RWPE2 (cell line): ENCODE results near the gene ADAMTS8.
"Not testable (repeated sequence)": the region's sequence is repeated elsewhere in the genome, so short reads cannot be mapped to it uniquely, and the experiment has no call there.

Source experiments
- ATAC-seq: fragments of 200-7000 bp; cut with Tn5 transposase; 3 replicates; pipeline ENCODE4 v1.9.1; 2021; ENCODE audit warnings: low read depth
- DNase-seq: peaks from one replicate; pipeline ENCODE4 v3.0.0-alpha.2; 2020; ENCODE audit warnings: low spot score
- H3K27ac ChIP-seq: fragments of 450-650 bp; 2 replicates; pipeline ENCODE4 v1.5.1; 2017; ENCODE audit warnings: mild to moderate bottlenecking; ENCODE audit not compliant: poor library complexity, severe bottlenecking
- H3K27me3 ChIP-seq: fragments of 250-450 bp; sonication (Bioruptor Pico); 2 replicates; pipeline ENCODE4 v1.5.1; 2021; ENCODE audit warnings: mild to moderate bottlenecking, moderate library complexity; ENCODE audit not compliant: insufficient read depth, poor library complexity, severe bottlenecking
- H3K36me3 ChIP-seq: fragments of 250-450 bp; sonication (Bioruptor Pico); 2 replicates; pipeline ENCODE4 v1.5.1; 2020; ENCODE audit warnings: low read depth, mild to moderate bottlenecking, moderate library complexity
- H3K4me1 ChIP-seq: fragments of 250-450 bp; sonication (Bioruptor Pico); 2 replicates; pipeline ENCODE4 v1.5.1; 2021; ENCODE audit warnings: mild to moderate bottlenecking, moderate library complexity; ENCODE audit not compliant: insufficient read depth, poor library complexity, severe bottlenecking
- H3K4me3 ChIP-seq: fragments of 250-450 bp; sonication (Bioruptor Pico); 2 replicates; pipeline ENCODE4 v1.5.1; 2021; ENCODE audit warnings: mild to moderate bottlenecking, moderate library complexity; ENCODE audit not compliant: severe bottlenecking
- H3K9me3 ChIP-seq: fragments of 250-450 bp; sonication (Bioruptor Pico); 2 replicates; pipeline ENCODE4 v1.5.1; 2021; ENCODE audit warnings: mild to moderate bottlenecking, moderate library complexity; ENCODE audit not compliant: severe bottlenecking
- TF ChIP-seq, protein P1 (sequence below): fragments of 450-650 bp; IDR thresholded peaks from one replicate; pipeline ENCODE4 v1.5.1; 2017; ENCODE audit warnings: mild to moderate bottlenecking, moderate library complexity; ENCODE audit not compliant: poor library complexity, severe bottlenecking

ADAMTS8 gene

DNA sequence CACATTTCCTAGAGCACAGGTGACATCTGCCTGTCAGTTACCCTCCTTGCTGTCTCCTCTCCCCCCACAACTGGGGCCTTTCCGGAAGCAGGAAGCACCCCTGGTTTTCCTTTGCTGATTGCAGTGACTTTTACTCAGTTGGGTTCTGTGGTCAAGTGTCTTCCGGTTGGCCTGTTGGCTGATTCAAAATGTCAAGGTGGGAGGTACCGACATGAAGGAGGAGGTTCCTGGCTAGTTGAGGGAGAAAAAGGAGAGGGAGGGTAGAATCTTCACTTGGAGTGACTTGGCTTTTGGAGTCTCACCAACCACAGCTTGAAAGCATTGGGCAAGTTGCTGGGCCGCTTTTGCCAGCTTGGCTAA, 10.7 kb upstream of the ADAMTS8 start:
- Histone ChIP-seq H3K27me3 (no peaks in the 10 kb centered on the region), H3K27ac (no peak overlapping the region), H3K4me1 (peaks cover 4% of the 10 kb centered on the region), H3K4me3 (no peak overlapping the region), H3K36me3 (no peaks in the 10 kb centered on the region), H3K9me3 (no peaks in the 10 kb centered on the region)
- TF ChIP-seq, protein P1, sequence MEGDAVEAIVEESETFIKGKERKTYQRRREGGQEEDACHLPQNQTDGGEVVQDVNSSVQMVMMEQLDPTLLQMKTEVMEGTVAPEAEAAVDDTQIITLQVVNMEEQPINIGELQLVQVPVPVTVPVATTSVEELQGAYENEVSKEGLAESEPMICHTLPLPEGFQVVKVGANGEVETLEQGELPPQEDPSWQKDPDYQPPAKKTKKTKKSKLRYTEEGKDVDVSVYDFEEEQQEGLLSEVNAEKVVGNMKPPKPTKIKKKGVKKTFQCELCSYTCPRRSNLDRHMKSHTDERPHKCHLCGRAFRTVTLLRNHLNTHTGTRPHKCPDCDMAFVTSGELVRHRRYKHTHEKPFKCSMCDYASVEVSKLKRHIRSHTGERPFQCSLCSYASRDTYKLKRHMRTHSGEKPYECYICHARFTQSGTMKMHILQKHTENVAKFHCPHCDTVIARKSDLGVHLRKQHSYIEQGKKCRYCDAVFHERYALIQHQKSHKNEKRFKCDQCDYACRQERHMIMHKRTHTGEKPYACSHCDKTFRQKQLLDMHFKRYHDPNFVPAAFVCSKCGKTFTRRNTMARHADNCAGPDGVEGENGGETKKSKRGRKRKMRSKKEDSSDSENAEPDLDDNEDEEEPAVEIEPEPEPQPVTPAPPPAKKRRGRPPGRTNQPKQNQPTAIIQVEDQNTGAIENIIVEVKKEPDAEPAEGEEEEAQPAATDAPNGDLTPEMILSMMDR = no peak
- DNase-seq (no peak), ATAC-seq (no peak)

DNA sequence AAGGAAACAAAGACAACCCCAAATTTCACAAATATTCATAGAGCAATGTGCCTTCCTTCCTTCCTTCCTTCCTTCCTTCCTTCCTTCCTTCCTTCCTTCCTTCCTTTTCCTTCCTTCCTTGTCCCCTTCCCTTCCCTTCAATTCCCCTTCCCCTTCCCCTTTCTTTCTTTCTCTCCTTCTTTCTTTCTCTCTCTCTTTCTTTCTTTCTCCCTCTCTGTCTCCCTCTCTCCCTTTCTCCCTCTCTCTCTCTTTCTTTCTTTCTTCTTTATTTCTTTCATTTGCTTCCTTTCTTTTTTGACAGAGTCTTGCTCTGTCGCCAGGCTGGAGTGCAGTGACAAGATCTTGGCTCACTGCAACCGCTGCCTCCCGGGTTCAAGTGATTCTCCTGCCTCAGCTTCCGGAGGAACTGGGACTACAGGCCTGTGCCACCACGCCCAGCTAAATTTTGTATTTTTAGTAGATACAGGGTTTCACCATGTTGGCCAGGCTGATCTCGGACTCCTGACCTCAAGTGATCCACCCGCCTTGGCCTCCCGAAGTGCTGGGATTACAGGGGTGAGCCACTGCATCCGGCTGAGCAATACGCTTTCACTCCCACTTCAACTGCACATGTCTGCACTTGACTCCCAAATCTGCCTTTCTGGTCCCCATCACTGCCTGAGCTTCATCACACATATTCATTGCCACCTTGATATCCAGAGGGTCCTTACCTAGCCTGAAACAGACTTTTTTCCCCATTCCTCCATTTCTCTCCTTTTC, 10.2 kb upstream of the ADAMTS8 start:
- H3K36me3 ChIP-seq, H3K4me3 ChIP-seq, H3K4me1 ChIP-seq, H3K9me3 ChIP-seq, H3K27ac ChIP-seq, ATAC-seq, DNase-seq, H3K27me3 ChIP-seq: not testable (repeated sequence)

DNA sequence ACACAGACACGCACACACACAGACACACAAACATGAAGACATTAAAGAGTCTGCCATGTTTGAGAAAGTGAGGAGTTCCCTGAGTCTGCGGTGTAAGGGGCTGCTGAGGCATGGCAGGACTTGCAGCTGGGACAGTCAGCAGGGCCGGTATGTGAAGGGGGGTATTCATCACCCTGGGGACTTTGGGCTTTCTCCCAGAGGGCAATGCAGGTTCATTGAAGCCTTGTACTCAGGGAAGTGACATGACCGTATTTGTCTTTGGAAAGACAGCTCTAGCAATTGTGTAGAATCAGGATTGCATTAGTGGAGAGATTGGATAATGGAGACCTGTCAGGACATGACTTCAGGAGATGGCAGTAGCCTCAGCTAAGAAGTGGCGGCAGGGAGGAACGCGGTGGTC, 9.4 kb upstream of the ADAMTS8 start:
- Histone ChIP-seq H3K9me3 (no peaks in the 10 kb centered on the region), H3K4me1 (peaks cover 4% of the 10 kb centered on the region), H3K4me3 (no peak overlapping the region), H3K36me3 (no peaks in the 10 kb centered on the region), H3K27ac (no peak overlapping the region), H3K27me3 (no peaks in the 10 kb centered on the region)
- no peak for DNase-seq
- TF ChIP-seq, protein P1 = no peak
- no peak; the same call in 2 of the 3 replicates for ATAC-seq

DNA sequence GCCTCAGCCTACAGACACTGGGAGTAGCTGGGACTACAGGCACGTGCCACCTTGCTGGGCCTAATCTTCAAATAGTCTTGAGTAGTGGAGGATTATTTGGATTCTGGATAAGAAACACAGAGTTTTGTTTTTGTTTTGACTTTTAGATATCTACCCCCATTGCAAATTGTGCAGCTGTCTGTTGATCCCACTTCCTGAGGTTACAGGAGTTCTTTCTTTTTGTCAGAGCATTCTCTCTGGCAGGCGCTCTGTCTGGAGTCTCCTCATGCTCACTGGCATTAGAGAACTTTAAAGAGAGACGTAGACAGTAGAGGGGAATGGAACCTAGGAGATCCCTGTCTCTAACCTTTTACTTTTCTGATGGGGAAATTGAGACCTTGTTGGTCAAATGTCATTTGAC, 7.8 kb upstream of the ADAMTS8 start:
- no peaks in the 10 kb centered on the region for H3K27me3 ChIP-seq
- TF ChIP-seq, protein P1 = no peak
- H3K36me3 ChIP-seq = no peaks in the 10 kb centered on the region
- H3K27ac ChIP-seq = peak overlapping the region; percentile 32
- no peak overlapping the region for H3K4me3 ChIP-seq
- H3K9me3 ChIP-seq = no peaks in the 10 kb centered on the region
- ATAC-seq = no peak
- DNase-seq = no peak
- peaks cover 4% of the 10 kb centered on the region for H3K4me1 ChIP-seq

DNA sequence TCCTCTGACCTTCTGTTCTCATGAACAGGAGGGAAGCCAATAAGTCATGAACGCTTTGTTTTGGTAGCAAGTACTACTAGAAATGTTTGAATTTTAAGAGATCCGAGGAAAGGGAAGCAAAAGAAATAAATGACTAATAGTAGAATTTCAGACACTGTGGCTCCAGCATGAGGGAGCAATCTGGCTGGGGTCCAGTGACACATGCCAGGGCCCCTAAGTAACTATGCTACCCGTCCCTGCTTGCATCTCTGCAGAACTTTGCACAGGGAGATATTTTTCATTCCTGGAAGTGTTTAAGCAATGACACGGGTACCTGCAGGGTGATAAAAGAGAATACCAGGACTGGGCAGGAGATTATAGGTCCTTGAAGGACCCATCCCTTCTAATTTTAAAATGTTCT, 7.3 kb upstream of the ADAMTS8 start:
- ATAC-seq (no peak), DNase-seq (no peak)
- Histone ChIP-seq H3K4me1 (peaks cover 4% of the 10 kb centered on the region), H3K9me3 (no peaks in the 10 kb centered on the region), H3K4me3 (no peak overlapping the region), H3K27ac (peak overlapping the region; percentile 32), H3K36me3 (no peaks in the 10 kb centered on the region), H3K27me3 (peaks cover 2% of the 10 kb centered on the region)
- TF ChIP-seq, protein P1 = no peak
